PC-3 (cell line): ENCODE data around the gene TSN. TPM values are rescaled to one million over a fixed set of nuclear protein-coding genes. Genes with fewer than 3 reads are reported as not detected.

ENCODE experiments used
- ATAC-seq: fragments of 200-7000 bp; cut with Tn5 transposase; 2 replicates; pipeline ENCODE4 v1.9.1; 2020; ENCODE audit warnings: mild to moderate bottlenecking, moderate library complexity
- BruUV-seq: library from RNA; stranded (reverse); fragments of 400-500 nt; replicated peaks from 2 replicates; lab custom pipeline; 2021; lab: Mats Ljungman, UMichigan
- CTCF ChIA-PET: fragments of 300-600 bp; sonication (Branson Sonifier 250); formaldehyde crosslinking; loops from one replicate; lab custom pipeline; 2022; ENCODE audit warnings: antibody characterized with exemption; lab: Charles Lee
- POLR2A ChIA-PET: fragments of 300-600 bp; sonication (Branson Sonifier 250); formaldehyde crosslinking; loops from one replicate; lab custom pipeline; 2022; ENCODE audit warnings: antibody characterized with exemption; ENCODE audit not compliant: unreplicated experiment; lab: Charles Lee
- DNase-seq: peaks from one replicate; pipeline ENCODE4 v3.0.0-alpha.2; 2015
- H2AFZ ChIP-seq: fragments of 300-600 bp; sonication (generic); 2 replicates; pipeline ENCODE4 v1.6.0; 2016; ENCODE audit warnings: antibody characterized with exemption, low read length
- H3F3A ChIP-seq: fragments of 300-600 bp; sonication (generic); one replicate; pipeline ENCODE4 v1.6.0; 2017; ENCODE audit warnings: antibody characterized with exemption, low read length, control low read depth, mild to moderate bottlenecking; ENCODE audit not compliant: unreplicated experiment
- H3K27ac ChIP-seq: fragments of 300-600 bp; sonication (generic); 2 replicates; pipeline ENCODE4 v1.5.1; 2016; ENCODE audit warnings: mild to moderate bottlenecking, low read length
- H3K27me3 ChIP-seq: fragments of 300-600 bp; sonication (generic); 2 replicates; pipeline ENCODE4 v1.6.1; 2016; ENCODE audit warnings: low read length, mixed read lengths
- H3K36me3 ChIP-seq: fragments of 300-600 bp; sonication (generic); 2 replicates; pipeline ENCODE4 v1.6.1; 2016; ENCODE audit warnings: low read depth, mixed run types, low read length, mixed read lengths
- H3K4me1 ChIP-seq: fragments of 300-600 bp; sonication (generic); 2 replicates; pipeline ENCODE4 v1.5.1; 2016; ENCODE audit warnings: low read length; ENCODE audit not compliant: insufficient read depth
- H3K4me2 ChIP-seq: fragments of 300-600 bp; sonication (generic); 2 replicates; pipeline ENCODE4 v1.6.0; 2016; ENCODE audit warnings: low read length
- H3K4me3 ChIP-seq: fragments of 300-600 bp; sonication (generic); 2 replicates; pipeline ENCODE4 v1.5.1; 2016; ENCODE audit warnings: mild to moderate bottlenecking, low read length, mixed read lengths
- H3K79me2 ChIP-seq: fragments of 300-600 bp; sonication (generic); 2 replicates; pipeline ENCODE4 v1.6.1; 2017; ENCODE audit warnings: low read length, mixed read lengths
- H3K9ac ChIP-seq: fragments of 300-600 bp; sonication (generic); 2 replicates; pipeline ENCODE4 v1.6.0; 2016; ENCODE audit warnings: mild to moderate bottlenecking, low read length
- H3K9me2 ChIP-seq: fragments of 300-600 bp; sonication (generic); replicated peaks from 2 replicates; pipeline ENCODE4 v1.6.1; 2016; ENCODE audit warnings: mixed run types, low read length, mixed read lengths
- H3K9me3 ChIP-seq: fragments of 300-600 bp; sonication (generic); 2 replicates; pipeline ENCODE4 v1.6.1; 2016; ENCODE audit warnings: low read length, mixed read lengths
- H4K20me1 ChIP-seq: fragments of 300-600 bp; sonication (generic); 2 replicates; pipeline ENCODE4 v1.6.1; 2016; ENCODE audit warnings: low read length, mixed read lengths
- EZH2 ChIP-seq: fragments of 300-600 bp; sonication (generic); IDR thresholded peaks from one replicate; pipeline ENCODE4 v1.6.1; 2017; ENCODE audit warnings: antibody characterized with exemption, mild to moderate bottlenecking, low read length; ENCODE audit not compliant: unreplicated experiment
- EZH2phosphoT487 ChIP-seq: fragments of 300-600 bp; sonication (generic); IDR thresholded peaks from 2 replicates; pipeline ENCODE4 v1.6.1; 2018; ENCODE audit warnings: mild to moderate bottlenecking, antibody characterized with exemption, low read length, borderline replicate concordance
- intact Hi-C: fragments of 100-400 bp; cut with micrococcal nuclease; formaldehyde crosslinking; loops from 2 replicates; pipeline ENCODE4 v1.9.0; 2023
- total RNA-seq: library from RNA; depleted of rRNA; stranded (reverse); fragments of >200 nt; gene quantifications from 2 replicates; pipeline ENCODE4 v1.2.3, GENCODE V29; 2014
- TF ChIP-seq, protein P1 (sequence below): fragments of 300-600 bp; sonication (generic); conservative IDR thresholded peaks from 2 replicates; pipeline ENCODE4 v1.5.1; 2017; ENCODE audit warnings: antibody characterized with exemption, low read depth, mild to moderate bottlenecking, low read length

Gene TSN
- total RNA-seq, 1 experiment from 2014 or later = 55.0 TPM

DNA sequence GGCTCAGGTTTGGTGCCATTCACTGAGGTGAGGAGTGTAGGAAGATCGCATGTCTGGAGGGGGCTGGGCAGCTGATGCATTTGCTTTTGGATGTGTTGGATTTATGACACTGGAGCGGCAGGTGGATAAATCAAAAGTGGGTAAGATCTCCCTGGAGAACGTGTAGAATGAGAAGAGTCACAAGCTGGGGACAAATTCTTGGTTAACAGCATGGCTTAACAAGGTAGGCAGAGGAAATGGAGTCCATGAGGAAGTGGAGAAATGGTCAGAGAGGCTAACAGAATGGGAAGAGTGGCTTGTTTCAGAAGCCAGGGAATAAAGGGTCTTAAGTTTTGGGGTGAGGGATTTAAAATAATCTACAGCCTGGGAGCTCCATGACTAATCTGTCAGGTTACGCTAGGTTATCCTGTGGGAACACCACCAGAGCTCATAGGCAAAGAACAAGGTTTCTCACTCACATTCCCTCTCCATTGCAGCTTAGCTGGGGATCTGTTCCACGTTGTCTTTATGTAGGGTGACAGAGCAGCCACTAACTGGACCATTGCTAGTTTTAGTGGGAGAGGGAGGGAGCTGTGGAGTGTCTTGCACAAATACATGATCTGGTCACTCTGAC lies 12.8 kb downstream of the TSN start:
- Histone ChIP-seq H3K4me3 (no peak overlapping the region), H3K9me3 (no peaks in the 10 kb centered on the region), H3F3A (no peaks in the 10 kb centered on the region), H3K9me2 (no peaks in the 10 kb centered on the region), H4K20me1 (no peaks in the 10 kb centered on the region), H3K79me2 (no peaks in the 10 kb centered on the region), H3K27ac (no peak overlapping the region), H3K36me3 (peaks cover 38% of the 10 kb centered on the region), H3K4me2 (no peak overlapping the region), H3K27me3 (no peaks in the 10 kb centered on the region), H2AFZ (no peak overlapping the region), H3K4me1 (no peaks in the 10 kb centered on the region), H3K9ac (no peak overlapping the region)
- BruUV-seq = no TSS peak
- DNase-seq (no peak), ATAC-seq (no peak)
- TF ChIP-seq EZH2 (no peak), EZH2phosphoT487 (no peak)
- TF ChIP-seq, protein P1, sequence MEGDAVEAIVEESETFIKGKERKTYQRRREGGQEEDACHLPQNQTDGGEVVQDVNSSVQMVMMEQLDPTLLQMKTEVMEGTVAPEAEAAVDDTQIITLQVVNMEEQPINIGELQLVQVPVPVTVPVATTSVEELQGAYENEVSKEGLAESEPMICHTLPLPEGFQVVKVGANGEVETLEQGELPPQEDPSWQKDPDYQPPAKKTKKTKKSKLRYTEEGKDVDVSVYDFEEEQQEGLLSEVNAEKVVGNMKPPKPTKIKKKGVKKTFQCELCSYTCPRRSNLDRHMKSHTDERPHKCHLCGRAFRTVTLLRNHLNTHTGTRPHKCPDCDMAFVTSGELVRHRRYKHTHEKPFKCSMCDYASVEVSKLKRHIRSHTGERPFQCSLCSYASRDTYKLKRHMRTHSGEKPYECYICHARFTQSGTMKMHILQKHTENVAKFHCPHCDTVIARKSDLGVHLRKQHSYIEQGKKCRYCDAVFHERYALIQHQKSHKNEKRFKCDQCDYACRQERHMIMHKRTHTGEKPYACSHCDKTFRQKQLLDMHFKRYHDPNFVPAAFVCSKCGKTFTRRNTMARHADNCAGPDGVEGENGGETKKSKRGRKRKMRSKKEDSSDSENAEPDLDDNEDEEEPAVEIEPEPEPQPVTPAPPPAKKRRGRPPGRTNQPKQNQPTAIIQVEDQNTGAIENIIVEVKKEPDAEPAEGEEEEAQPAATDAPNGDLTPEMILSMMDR = no peak
- ChIA-PET POLR2A (no interaction called here), CTCF (no interaction called here)
- intact Hi-C loops = no loop called here

DNA sequence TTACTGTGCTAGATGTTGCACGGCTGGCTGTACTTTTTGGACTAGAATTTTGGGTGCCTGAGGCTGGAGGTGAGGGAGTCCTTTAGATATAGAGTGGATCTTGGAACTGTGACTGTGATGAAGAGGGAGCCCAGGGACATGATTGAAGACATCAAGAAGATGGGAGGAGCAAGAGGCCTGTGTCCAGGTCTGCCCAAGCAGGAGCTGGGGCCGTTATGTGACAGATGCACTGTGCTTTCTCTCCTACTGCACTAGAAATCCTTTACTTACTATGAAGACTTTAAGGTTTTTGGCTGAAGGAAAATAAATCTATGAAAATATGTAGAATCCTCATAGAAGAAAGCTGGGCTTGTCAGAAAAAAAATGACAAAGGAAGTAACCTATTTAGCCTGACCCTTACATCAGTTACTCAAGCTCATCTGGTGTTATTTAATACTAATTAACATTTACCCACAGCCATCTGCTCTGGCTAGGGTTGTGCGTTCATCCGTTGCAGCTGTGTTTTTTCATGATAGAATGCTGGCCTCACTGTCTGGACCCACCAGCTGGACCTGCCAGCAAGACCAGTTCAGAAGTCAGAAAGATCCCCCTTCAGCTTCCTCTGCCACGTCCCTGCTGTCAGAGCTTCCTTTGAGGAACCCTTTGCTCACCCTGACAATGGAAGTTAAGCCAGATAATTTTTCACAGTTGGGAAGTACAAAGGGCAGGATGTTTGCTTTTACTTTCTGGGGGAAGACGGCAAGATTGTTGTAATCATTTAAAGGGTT lies 16.7 kb downstream of the TSN start:
- TF ChIP-seq EZH2phosphoT487 = no peak
- TF ChIP-seq, protein P1 = no peak
- TF ChIP-seq EZH2 = no peak
- Histone ChIP-seq H3K27me3 (no peaks in the 10 kb centered on the region), H3K4me2 (no peak overlapping the region), H3K79me2 (no peaks in the 10 kb centered on the region), H4K20me1 (no peaks in the 10 kb centered on the region), H3K27ac (no peak overlapping the region), H3K4me3 (no peak overlapping the region), H3K4me1 (peaks cover 7% of the 10 kb centered on the region; the same call in 1 of the 2 replicates), H3F3A (no peaks in the 10 kb centered on the region), H2AFZ (no peak overlapping the region), H3K9me3 (no peaks in the 10 kb centered on the region), H3K36me3 (peaks cover 7% of the 10 kb centered on the region; the same call in 1 of the 2 replicates), H3K9me2 (no peaks in the 10 kb centered on the region), H3K9ac (no peak overlapping the region)
- ATAC-seq (no peak), DNase-seq (no peak)
- POLR2A ChIA-PET = no interaction called here
- intact Hi-C loops = no loop called here
- CTCF ChIA-PET = no interaction called here
- no TSS peak for BruUV-seq

DNA sequence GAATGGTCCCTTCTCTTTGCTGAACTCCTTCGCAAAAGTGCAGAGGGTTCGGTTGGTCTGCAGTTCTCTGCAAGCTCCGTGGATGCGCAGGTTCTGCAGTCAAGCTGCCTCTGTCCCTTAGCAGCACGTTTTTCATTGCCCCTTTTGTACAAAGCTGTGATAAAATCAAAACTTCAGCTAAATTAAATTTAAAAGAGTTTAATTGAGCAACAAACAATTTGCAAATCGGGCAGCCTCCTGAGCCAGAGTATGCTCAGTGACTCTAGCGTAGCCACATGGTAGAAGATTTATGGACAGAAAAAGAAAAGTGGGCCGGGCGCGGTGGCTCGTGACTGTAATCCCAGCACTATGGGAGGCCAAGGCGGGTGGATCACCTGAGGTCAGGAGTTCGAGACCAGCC lies 18.8 kb downstream of the TSN start:
- Histone ChIP-seq H3K4me1 (peaks cover 16% of the 10 kb centered on the region; the same call in 1 of the 2 replicates), H3K36me3 (peaks cover 3% of the 10 kb centered on the region; the same call in 1 of the 2 replicates), H3K9ac (no peak overlapping the region), H3K4me3 (no peak overlapping the region), H3K4me2 (no peak overlapping the region), H3K9me3 (no peaks in the 10 kb centered on the region), H3K9me2 (no peaks in the 10 kb centered on the region), H3K27ac (no peak overlapping the region), H3K79me2 (no peaks in the 10 kb centered on the region), H4K20me1 (no peaks in the 10 kb centered on the region), H2AFZ (no peak overlapping the region), H3K27me3 (no peaks in the 10 kb centered on the region), H3F3A (no peaks in the 10 kb centered on the region)
- no peak for ATAC-seq
- CTCF ChIA-PET = no interaction called here
- no peak for TF ChIP-seq EZH2
- TF ChIP-seq EZH2phosphoT487 = no peak
- intact Hi-C loops = no loop called here
- no peak for DNase-seq
- POLR2A ChIA-PET = no interaction called here
- no TSS peak for BruUV-seq
